ENCODE results near the gene API5. TPM values are rescaled to one million over a fixed set of nuclear protein-coding genes. Genes with fewer than 3 reads are reported as not detected.

The API5 gene
- total RNA-seq, 4 donors from 2014 or later, result 57.8 to 75.3 (median 62.1) TPM

DNA sequence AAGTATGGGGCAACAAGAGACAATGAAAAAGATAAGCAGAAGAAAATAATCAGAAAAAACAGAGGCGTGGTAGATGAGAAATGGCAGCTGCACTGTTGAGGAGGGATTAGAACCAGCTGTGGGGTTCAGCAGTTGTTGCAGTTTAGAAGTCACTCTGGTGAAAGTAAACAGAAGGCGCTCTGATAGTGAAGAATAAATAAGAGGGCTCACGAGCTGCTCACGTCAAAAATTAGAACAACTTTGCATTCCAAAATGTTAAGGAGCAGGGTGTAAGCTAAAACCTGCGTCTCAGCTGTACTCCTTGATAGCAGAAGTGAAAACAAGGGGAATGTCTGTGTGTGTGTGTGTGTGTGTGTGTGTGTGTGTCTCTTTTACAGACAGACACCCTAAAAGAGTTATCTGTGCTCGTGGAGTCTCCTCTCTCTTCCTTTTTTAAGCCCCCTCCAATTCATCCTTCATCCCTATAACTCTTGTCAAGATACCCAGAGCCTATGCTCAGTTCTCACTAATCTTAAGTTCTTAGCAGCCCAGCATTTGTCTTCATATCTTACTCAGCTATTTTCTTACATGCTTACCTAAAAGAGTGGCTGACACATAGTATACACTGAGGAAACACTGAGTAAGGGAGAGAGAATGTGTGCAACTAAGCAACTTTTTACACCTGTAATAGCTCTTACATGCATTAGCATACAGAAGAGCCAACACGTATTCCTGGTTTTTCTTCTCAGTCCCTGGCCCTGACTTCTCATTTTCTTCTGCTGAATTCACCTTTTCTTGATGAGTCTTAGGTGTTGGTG is 55.8 kb downstream of the API5 start:
- Histone ChIP-seq H3K9me3 (no peaks in the 10 kb centered on the region), H3K4me3 (no peak overlapping the region), H3K36me3 (peaks cover 0 to 47% (median 0%) of the 10 kb centered on the region in 3 donors), H3K4me1 (peaks cover 0 to 7% (median 0%) of the 10 kb centered on the region in 4 donors), H3K27ac (no peak overlapping the region), H3K27me3 (no peaks in the 10 kb centered on the region)
- no peak for TF ChIP-seq POLR2A (IDR thresholded peaks at IDR 0.05)
- TF ChIP-seq EP300 (IDR thresholded peaks at IDR 0.05), result no peak
- TF ChIP-seq, protein P1, sequence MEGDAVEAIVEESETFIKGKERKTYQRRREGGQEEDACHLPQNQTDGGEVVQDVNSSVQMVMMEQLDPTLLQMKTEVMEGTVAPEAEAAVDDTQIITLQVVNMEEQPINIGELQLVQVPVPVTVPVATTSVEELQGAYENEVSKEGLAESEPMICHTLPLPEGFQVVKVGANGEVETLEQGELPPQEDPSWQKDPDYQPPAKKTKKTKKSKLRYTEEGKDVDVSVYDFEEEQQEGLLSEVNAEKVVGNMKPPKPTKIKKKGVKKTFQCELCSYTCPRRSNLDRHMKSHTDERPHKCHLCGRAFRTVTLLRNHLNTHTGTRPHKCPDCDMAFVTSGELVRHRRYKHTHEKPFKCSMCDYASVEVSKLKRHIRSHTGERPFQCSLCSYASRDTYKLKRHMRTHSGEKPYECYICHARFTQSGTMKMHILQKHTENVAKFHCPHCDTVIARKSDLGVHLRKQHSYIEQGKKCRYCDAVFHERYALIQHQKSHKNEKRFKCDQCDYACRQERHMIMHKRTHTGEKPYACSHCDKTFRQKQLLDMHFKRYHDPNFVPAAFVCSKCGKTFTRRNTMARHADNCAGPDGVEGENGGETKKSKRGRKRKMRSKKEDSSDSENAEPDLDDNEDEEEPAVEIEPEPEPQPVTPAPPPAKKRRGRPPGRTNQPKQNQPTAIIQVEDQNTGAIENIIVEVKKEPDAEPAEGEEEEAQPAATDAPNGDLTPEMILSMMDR (IDR thresholded peaks at IDR 0.05), result no peak
- WGBS, 2 donors, result 67 to 81% methylated on average over 7 of the region's 7 CpGs
- DNase-seq (ENCODE audit: low spot score in 2 of 2), result no peak

DNA sequence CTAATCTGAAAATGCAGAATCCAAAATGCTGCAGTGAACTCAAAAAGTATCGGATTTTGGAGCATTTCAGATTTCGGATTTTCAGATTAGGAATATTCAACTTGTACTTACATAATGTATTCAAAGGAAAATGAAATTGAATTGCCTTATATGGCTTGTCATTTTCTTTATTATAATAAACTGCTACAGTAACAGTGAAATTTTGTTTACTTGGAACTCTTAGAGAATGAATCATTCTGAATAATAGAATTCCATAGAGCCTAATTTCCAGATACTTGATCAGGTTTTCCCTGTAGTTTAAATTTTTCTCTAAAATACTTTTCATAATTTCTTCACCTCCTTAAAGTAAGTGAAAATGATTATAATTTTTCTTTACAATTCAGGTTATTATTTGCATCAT is 64.3 kb downstream of the API5 start:
- Histone ChIP-seq H3K4me1 (peaks cover 0 to 7% (median 0%) of the 10 kb centered on the region in 4 donors), H3K9me3 (no peaks in the 10 kb centered on the region), H3K36me3 (peaks cover 0 to 24% (median 0%) of the 10 kb centered on the region in 3 donors), H3K27me3 (no peaks in the 10 kb centered on the region), H3K4me3 (no peak overlapping the region), H3K27ac (no peak overlapping the region)
- TF ChIP-seq POLR2A (IDR thresholded peaks at IDR 0.05), result no peak
- TF ChIP-seq, protein P1 (IDR thresholded peaks at IDR 0.05), result no peak
- no peak for TF ChIP-seq EP300 (IDR thresholded peaks at IDR 0.05)
- no peak for DNase-seq (ENCODE audit: low spot score in 2 of 2)
- 93 to 96% methylated on average over 2 of the region's 2 CpGs for WGBS, 2 donors

DNA sequence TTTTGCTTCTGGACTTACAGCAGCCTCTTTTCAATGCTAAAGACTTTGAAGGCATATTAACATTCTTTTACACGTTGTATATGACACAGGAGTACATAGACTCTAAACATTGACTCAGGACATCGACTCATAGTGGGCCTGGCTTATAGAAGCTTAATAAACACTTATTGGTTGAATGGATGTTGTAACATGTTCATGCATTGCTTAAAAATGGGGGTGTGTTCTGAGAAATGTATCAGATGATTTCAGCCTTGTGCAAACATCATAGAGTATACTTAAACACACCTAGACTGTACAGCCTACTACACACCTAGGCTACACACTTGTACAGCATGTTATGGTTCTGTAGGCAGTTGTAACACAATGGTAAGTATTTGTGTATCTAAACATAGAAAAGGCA is 64.8 kb downstream of the API5 start:
- Histone ChIP-seq H3K36me3 (peaks cover 0 to 23% (median 0%) of the 10 kb centered on the region in 3 donors), H3K9me3 (no peaks in the 10 kb centered on the region), H3K27me3 (no peaks in the 10 kb centered on the region), H3K4me3 (no peak overlapping the region), H3K27ac (no peak overlapping the region), H3K4me1 (peaks cover 0 to 7% (median 0%) of the 10 kb centered on the region in 4 donors)
- 71 to 81% methylated on average over 2 of the region's 2 CpGs for WGBS, 2 donors
- no peak for DNase-seq (ENCODE audit: low spot score in 2 of 2)
- TF ChIP-seq EP300 (IDR thresholded peaks at IDR 0.05), result no peak
- TF ChIP-seq, protein P1 (IDR thresholded peaks at IDR 0.05), result no peak

DNA sequence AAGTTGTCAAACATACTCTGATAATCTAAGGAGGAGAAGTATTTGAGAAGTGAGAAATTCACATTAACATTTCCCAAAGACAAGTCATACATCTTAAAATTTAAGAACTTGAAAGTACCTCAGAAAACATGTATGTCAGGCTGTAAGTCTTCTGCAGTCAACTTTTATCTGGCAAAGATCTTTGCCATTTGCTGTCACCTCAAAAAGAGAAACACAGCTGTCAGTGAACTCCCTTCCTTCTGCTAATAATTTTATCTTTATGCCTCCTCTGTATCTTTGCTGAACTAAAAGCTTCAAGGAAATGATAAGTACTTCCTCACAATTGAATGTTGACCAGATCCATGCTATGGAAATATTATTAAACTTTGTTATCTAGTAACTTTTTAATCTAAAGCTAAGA is 65.6 kb downstream of the API5 start:
- Histone ChIP-seq H3K9me3 (no peaks in the 10 kb centered on the region), H3K4me3 (no peak overlapping the region), H3K36me3 (peaks cover 0 to 19% (median 0%) of the 10 kb centered on the region in 3 donors), H3K27ac (no peak overlapping the region), H3K27me3 (no peaks in the 10 kb centered on the region), H3K4me1 (peaks cover 0 to 7% (median 0%) of the 10 kb centered on the region in 4 donors)
- no peak for DNase-seq (ENCODE audit: low spot score in 2 of 2)
- TF ChIP-seq, protein P1 (IDR thresholded peaks at IDR 0.05), result no peak
- TF ChIP-seq POLR2A (IDR thresholded peaks at IDR 0.05) (no peak), EP300 (IDR thresholded peaks at IDR 0.05) (no peak)

DNA sequence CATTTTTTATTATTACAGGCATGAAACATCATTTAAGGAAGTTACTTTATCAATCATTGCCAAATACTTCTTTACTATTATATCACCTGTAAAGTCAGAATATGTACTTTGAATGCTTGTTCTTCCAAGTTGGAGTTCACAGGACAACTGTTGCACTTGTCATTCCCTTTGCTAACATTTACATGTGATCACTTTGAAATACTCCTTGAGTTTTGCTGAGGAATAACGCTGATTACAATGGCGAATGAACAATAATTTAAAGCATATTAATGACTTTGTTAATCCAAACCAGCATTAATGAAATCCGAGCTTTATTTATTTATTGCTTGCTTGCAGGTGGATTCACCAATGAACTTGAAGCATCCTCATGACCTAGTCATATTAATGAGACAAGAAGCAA is 67.1 kb downstream of the API5 start:
- no peaks in the 10 kb centered on the region for H3K9me3 ChIP-seq
- no peak for DNase-seq (ENCODE audit: low spot score in 2 of 2)
- WGBS, 2 donors, result 97% methylated on average over 3 of the region's 3 CpGs
- no peak overlapping the region for H3K27ac ChIP-seq
- no peak overlapping the region for H3K4me3 ChIP-seq
- H3K4me1 ChIP-seq, result peaks cover 0 to 7% (median 0%) of the 10 kb centered on the region in 4 donors
- no peaks in the 10 kb centered on the region for H3K27me3 ChIP-seq
- TF ChIP-seq, protein P1 (IDR thresholded peaks at IDR 0.05), result no peak
- TF ChIP-seq POLR2A (IDR thresholded peaks at IDR 0.05), result no peak
- TF ChIP-seq EP300 (IDR thresholded peaks at IDR 0.05), result no peak
- peaks cover 0 to 24% (median 0%) of the 10 kb centered on the region in 3 donors for H3K36me3 ChIP-seq
